HG02885 (cell line): ENCODE data around the gene MMP25.
A peak's percentile ranks its signal among the peaks of the same experiment; 100 is the strongest.

ENCODE experiments used
- ATAC-seq: cut with Tn5 transposase; IDR thresholded peaks from one replicate; pipeline ENCODE4 v1.9.1; 2021; ENCODE audit warnings: mild to moderate bottlenecking; ENCODE audit not compliant: unreplicated experiment, poor library complexity

MMP25 gene

DNA sequence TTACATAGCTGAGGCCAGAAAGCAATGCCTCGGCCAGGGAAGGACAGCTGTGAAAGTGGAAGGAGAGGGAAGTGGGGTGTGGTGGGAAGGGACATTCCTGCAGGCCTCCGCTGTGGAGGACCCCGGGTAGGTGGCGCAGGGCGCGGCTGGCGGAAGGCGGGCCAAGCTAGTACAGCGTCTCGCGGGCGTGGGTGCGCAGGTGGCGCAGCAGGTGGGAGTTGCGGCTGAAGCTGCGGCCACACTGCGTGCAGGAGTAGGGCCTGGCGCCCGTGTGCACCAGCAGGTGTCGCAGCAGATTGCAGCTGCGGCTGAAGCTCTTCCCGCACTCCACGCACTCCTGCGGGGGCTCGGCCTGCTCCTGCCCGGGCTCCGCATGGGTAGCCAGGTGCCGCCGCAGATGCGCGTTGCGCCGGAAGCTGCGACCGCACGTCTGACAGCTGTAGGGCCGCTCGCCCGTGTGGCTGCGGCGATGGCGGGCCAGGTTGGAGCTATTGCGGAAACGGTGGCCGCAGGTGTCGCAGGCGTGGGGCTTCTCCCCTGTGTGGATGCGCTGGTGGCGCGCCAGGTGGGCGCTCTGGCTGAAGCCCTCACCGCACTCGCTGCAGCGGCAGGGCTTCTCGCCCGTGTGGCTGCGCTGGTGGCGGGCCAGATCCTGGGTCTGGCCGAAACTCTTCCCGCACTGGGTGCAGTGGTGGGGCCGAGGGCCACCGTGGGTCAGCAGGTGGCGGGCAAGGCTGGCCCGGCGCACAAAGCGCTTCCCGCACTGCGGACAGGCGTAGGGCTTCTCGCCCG is 42.8 kb downstream of the MMP25 start:
- ATAC-seq, result no peak

DNA sequence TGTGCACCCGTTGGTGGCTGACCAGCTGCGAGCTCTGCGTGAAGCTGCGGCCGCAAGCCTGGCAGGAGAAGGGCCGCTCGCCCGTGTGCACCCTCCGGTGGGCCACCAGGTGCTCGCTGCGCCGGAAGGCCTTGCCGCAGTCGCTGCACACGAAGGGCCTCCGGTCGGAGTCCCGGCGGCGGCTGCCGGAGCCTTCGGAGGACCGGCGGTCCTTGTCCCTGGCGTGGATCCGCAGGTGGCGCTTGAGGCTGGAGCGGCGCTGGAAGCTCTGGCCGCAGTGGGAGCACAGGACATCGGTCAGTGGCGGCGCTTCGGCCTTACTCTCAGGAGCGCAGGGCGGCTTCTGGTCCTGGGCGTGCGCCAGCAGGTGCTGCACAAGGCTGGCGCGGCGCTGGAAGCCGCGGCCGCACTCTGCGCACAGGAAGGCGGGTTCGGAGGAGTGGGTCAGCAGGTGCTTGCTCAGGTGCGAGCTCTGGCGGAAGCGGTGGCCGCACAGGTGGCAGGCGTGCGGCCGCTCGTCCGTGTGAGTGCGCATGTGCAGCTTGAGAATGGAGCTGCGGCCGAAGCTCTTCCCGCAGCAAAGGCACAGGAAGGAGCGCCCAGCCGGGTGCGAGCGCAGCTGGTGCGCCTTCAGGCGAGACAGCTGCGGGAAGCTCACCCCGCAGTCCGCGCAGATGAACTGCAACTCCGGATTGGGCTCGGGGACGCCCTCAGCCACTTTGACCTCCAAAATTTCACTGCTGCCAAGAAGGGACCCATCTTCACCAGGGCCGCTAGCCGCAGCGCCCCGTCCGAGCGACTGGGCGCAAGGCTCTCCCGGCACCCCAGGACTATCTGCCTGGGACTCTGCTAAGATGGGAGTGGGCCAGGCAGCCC is 43.6 kb downstream of the MMP25 start:
- no peak for ATAC-seq

DNA sequence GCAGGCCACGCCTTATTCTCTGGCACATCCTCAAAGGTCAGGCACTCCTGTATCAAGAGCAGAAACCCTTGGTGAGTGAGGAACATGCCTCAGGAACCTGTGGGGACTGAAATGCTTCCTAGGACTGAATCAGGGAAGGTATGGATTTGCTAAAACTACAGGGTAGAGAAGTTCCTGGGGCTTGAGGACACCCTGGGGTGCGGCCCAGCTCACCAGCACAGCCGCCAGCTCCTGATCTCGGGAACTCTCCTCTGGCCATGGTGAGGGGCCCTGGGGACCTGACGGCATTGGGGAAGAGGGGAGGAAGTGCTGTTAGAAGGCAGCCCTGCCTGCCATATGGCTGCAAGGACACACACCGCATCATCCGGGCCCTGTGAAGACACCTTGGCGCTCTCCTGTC is 45.2 kb downstream of the MMP25 start:
- no peak for ATAC-seq

DNA sequence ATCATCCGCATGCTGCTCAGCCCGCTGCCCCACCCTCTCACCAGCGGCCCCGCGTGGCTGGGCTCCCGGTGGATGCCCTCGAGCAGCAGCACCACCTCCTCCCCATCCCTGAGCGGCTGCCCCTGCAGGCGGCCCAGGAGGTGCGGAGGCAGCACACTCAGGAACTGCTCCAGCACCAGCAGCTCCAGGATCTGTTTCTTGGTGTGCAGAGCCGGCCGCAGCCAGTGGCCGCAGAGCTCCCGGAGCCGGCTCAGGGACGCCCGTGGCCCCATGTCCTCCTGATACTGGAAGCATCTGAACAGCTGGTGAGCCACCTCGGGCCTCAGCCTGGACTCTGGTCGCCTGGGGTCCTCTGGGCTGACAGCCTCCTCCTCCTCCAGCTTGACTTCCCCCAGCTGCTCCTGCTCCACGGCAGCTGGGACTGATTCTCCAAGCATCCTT is 46.2 kb downstream of the MMP25 start:
- ATAC-seq, result no peak

DNA sequence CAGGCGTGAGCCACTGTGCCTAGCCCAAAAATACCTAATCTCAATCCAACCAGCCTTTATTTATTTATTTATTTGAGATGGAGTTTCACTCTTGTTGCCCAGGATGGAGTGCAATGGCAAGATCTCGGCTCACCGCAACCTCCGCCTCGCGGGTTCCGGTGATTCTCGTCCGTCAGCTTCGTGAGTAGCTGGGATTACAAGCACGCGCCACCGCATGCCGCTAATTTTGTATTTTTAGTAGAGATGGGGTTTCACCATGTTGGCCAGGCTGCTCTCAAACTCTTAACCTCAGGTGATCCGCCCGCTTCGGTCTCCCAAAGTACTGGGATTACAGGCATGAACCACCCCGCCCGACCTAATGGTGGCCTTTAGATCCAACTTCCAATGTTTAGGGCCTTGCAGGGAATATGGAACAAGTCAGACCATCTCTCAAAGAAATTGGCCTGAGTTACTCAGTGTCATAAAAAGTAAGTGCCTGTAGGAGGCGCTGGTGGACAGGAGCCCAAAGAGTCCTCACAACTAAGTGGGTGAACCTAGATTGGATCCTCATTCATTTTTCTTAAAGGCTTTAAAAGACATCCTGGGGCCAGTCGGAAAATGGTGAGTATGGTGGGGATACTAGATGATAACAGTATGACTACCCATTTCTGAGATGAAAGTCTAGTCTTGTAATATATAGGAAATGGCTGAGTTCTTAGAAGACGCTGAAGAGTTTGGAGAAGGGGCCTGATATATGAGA is 48.1 kb downstream of the MMP25 start:
- no peak for ATAC-seq

DNA sequence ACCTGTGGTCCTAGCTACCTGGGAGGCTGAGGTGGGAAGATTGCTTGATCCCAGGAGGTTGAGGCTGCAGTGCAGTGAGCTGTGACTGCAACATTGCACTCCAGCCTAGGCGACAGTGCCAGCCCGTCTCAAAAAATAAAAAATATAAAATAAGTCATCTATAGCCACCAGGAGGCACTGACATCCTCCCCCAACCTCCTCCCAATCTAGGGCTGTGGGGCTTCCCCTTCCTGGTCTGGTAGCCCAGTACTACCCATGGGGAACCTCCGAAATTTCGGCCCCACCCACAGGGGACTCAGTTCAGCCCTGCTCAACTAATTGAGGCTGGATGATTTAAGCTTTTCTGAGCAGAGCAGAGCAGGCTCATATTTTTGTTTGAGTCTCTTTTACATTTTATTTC is 49.5 kb downstream of the MMP25 start:
- ATAC-seq, result peak; percentile 70

DNA sequence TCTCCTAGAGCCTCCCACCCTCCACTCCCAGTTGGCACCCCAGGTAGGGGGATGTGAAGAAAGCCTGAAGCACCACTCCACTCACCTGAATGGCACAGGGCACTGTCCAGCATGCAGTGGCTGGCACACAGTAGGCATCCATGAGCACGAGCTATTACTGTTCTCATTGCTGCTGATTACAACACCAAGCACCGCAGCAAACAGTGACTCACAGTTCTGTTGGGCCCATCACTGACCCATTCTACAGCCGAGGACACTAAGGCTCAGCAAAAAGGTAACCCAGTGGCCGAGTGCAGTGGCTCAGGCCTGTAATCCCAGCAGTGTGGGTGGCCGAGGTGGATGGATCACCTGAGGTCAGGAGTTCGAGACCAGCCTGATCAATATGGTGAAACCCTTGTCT is 50.0 kb downstream of the MMP25 start:
- no peak for ATAC-seq

DNA sequence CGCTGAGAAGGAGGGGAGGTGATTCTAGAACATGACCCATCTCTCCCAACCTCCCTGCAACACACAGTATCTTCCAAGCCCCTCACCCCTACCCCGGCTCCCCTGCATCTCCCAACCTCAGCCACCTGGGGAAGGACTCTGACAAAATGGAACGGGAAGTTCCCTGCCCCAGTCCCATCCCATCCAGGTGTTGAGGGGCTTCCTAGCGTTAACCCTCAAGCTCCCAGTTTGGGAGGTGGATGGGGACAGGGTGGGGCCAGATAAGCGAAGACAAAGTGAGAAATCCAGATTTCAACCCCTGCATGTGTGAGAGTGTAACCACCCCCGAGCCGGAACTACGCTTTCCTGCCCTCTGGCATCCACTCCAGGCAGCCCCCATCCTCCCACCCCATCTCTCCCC is 50.9 kb downstream of the MMP25 start:
- no peak for ATAC-seq

DNA sequence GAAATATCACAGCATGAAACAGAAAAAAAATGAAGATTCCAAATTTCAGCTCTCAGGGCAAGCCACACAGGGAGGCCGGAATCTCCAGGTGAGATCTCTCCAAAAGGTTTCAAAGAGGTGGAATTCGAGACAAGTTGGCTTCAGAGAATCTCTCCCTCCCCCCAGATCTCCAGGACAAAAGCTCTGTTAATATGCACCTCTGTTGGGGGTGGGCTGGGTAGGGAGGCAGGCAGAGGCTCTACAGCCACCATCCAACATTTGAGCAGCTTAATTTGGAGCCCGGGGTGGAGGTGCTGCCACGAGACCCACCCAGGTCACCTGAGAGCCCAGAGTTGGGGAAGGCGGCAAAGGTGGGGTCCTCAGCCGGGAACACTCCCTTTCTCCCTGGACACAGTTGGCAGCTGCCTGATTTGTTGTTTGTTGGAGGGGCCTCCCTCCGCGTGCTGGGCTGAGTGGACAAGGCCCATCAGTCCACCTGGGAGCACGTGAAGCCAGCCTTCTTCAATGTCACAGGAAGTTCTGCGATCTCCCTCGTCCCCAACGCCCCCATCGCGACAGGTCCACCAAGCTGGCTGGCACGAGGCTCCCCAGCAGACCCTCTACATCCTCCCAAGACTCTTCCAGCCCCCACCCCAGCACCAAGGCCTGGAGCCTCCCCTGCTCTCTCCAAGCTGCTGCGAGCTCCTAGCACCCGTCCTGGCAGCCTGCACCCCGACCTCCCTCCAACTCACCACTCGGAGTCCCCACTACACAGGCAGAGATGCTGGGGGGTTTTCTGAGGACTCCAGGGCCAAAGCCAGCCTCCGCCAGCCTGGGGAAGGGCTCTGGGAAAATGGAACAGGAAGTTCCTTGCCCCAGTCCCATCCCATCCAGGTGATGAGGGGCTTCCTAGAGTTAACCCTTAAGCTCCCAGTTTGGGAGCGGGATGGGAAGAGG is 52.4 kb downstream of the MMP25 start, which contains the start of gene ZSCAN10:
Gene ZSCAN10, minus strand, starts transcription at position 836 of the 936 bp plus-strand sequence. CDS start 6,357 bp downstream, outside the sequence.
- ATAC-seq, result no peak

DNA sequence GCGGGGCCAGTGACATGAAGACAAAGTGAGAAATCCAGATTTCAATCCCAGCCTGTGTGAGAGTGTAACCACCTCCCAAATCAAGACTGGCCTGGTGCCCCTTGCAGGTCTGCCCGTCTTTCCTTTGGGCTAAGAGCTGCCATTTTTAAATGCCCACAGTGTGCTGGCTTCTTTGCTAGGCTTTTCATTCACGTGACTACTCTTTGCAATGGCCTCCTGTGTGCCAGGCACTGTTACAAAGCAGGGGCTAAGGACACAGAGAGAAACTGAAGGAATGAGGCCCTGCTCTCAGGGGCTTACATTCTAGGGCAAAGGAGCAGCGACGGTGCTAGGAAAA is 53.0 kb downstream of the MMP25 start:
- no peak for ATAC-seq

DNA sequence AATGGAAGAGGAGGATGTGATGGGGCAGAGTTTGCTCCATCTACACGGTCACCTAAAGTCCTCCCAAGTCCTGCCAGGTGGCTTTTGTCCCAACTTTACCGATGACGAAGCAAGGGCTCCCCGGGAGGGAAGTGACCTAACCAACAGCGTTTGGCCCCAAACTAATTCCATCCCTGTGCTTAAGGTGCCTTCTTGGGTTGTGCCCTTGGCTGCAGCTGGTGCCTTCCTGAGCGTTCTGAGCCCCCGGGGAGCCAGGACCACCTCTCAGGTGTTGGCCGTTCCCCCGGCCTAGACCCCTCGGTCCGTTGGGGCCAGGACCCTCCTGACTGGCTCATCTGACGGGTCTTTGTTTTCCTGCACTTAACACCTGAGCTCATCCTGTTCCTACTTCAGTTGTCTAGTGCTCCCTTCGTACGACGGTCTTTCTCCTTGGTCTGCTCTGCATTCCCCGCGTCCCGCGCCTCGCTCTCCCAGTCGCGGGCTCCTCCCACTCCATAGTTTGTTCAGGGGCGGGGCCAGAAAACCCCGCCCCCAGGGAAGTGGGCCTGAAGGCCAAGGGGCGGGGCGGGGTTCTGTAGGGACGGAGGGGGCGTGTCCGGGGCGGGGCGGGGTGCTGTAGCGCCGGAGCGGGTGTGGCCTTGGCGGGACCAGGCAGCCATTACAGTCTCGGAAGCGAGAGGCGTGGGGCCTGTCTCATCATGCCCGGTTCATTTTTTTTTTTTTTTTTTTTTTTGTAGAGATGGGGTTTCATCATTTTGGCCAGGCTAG is 53.6 kb downstream of the MMP25 start:
- ATAC-seq, result peak; percentile 68

DNA sequence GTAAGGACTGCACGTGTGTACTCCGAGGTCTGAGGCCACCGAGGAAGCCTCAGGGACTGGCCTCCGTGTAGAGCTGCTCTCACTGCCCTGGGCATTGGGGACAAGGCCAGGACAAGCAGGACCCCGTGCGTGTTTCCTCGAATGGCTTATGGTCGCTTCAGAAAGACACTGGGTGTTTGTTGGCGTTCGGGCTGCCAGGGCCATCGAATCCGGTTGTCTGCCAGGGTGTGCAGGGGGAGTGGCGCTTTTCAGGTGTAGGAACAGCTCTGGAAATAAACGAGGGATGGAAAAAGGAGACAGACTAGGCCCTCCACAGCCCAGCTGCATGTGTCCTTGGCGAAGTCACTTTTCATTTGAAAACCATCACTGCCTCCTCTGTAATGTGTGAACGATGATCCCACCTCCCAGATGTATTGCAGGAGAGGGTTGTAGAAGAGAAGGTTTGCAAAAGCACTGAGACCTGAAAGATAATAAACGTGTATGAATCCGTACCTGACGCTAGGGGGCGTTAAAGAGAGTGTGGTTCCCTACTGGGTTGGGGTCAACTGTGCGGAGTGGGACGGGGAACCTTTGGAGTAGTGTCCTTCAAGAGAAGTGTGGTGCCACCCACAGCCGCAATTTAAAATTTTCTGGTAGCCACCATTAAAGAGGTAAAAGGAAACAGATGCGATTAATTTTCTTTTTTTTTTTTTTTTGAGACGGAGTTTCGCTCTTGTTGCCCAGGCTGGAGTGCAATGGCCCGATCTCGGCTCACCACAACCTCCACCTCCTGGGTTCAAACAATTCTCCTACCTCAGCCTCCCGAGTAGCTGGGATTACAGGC is 54.9 kb downstream of the MMP25 start:
- no peak for ATAC-seq

DNA sequence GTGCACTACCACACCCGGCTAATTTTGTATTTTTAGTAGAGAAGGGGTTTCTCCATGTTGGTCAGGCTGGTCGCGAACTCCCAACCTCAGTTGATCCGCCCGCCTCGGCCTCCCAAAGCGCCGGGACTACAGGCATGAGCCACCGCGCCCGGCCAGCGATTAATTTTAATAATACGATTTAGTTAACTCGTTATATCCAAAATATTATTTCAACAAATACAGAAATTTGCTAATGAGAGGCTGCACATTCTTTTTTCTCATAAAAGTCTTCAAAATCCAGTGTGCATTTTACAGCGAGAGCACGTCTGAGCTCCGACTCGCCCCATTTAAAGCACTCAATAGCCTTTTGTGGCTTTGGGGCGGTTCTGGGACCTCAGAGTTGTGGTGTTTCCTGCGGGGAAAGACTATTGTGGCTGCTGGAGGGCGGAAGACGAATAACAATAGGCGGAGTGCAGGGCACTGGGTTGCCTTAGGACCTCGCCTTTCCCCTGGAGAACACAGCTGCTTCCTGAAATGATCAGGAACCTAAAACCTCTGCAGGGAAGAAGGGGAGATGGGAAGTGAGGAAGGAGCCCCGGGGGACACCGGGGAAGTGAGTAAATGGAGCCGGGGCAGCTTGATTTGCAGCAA is 55.6 kb downstream of the MMP25 start:
- no peak for ATAC-seq

DNA sequence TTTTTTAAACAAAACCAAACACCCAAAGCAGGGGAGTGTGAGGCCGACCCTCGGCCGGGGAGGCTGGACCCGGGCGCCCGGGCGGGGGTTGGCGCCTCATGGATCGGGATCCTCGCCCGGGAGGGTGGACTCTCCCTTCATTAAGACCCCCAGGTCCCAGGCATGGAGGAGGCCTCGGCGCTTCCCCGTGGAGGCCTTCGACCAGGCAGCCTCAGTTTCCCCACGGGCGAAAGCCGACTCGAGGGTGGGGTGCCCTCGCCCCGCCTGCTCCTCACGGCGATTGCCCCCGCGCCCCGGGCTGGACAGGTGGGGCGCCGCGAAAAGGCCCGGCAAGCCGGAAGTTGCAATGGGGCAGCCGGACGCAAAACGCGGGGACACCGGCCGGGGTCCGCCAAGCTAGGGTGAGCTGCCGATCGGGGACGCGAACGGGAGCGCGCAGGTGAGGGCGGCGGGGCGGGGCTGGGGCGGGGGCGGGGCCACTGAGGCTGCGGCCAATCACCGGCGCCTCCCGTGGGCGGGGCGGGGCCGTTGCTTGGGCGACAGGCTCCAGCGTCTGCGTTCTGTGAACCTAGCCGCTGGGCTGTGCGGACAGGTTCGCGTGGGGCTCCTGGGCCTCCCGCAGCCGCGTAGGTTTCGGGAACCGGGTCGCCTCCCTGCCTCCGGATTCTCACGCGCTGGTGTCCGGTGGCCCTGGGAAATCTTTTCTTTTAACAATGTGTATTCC is 60.0 kb downstream of the MMP25 start:
- peak; percentile 89 for ATAC-seq
